Brain microvascular endothelial cell (primary cell): ENCODE measurements around the gene ANKRD39.
"Not testable (repeated sequence)": the region's sequence is repeated elsewhere in the genome, so short reads cannot be mapped to it uniquely, and the experiment has no call there.

Experiments
- DNase-seq: peaks from one replicate; pipeline ENCODE4 v3.0.0-alpha.2; 2020
- H3K27ac ChIP-seq: fragments of 250-450 bp; sonication (Bioruptor Pico); 2 replicates; pipeline ENCODE4 v1.5.1; 2020; ENCODE audit warnings: mild to moderate bottlenecking, moderate library complexity
- H3K27me3 ChIP-seq: fragments of 250-450 bp; sonication (Bioruptor Pico); replicated peaks from 2 replicates; pipeline ENCODE4 v1.5.1; 2020; ENCODE audit warnings: mild to moderate bottlenecking
- H3K36me3 ChIP-seq: fragments of 250-450 bp; sonication (Bioruptor Pico); replicated peaks from 2 replicates; pipeline ENCODE4 v1.5.1; 2020; ENCODE audit warnings: mild to moderate bottlenecking
- H3K4me3 ChIP-seq: 2 replicates; pipeline ENCODE4 v1.5.1; 2011; ENCODE audit warnings: low read depth, mild to moderate bottlenecking, control low read depth, low read length, moderate library complexity
- in situ Hi-C: cut with HindIII; loops from 2 replicates; pipeline ENCODE4 v1.10.0; 2017; ENCODE audit warnings: low sequenced_read_pairs, low pct_ligation_motif_present
- TF ChIP-seq, protein P1 (sequence below): IDR thresholded peaks from 2 replicates; pipeline ENCODE4 v1.5.1; 2011; ENCODE audit warnings: low read depth, mild to moderate bottlenecking, moderate library complexity, low read length, control low read depth, inconsistent platforms; ENCODE audit errors: missing control alignments

Gene ANKRD39

DNA sequence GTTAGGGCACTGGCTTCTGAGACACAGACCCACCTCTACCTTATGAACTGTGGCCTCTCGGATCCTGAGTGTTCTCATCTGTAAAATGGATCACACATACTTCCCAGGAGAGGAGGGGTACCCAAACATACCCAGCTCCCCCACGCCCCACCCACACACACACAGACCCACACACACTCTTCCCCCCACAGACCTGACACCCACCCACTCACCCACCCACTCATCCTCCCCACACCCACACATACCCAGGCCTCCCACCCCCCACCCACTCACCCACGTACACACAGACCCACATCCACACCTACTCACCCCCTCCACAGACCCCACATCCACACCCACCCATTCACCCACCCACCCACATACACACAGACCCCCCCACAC lies 36.3 kb upstream of the ANKRD39 start:
- Histone ChIP-seq H3K27me3 (no peaks in the 10 kb centered on the region), H3K27ac (no peak overlapping the region), H3K36me3 (no peaks in the 10 kb centered on the region), H3K4me3 (no peak overlapping the region)
- in situ Hi-C loops: no loop called here
- DNase-seq: no peak
- TF ChIP-seq, protein P1, sequence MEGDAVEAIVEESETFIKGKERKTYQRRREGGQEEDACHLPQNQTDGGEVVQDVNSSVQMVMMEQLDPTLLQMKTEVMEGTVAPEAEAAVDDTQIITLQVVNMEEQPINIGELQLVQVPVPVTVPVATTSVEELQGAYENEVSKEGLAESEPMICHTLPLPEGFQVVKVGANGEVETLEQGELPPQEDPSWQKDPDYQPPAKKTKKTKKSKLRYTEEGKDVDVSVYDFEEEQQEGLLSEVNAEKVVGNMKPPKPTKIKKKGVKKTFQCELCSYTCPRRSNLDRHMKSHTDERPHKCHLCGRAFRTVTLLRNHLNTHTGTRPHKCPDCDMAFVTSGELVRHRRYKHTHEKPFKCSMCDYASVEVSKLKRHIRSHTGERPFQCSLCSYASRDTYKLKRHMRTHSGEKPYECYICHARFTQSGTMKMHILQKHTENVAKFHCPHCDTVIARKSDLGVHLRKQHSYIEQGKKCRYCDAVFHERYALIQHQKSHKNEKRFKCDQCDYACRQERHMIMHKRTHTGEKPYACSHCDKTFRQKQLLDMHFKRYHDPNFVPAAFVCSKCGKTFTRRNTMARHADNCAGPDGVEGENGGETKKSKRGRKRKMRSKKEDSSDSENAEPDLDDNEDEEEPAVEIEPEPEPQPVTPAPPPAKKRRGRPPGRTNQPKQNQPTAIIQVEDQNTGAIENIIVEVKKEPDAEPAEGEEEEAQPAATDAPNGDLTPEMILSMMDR: no peak

DNA sequence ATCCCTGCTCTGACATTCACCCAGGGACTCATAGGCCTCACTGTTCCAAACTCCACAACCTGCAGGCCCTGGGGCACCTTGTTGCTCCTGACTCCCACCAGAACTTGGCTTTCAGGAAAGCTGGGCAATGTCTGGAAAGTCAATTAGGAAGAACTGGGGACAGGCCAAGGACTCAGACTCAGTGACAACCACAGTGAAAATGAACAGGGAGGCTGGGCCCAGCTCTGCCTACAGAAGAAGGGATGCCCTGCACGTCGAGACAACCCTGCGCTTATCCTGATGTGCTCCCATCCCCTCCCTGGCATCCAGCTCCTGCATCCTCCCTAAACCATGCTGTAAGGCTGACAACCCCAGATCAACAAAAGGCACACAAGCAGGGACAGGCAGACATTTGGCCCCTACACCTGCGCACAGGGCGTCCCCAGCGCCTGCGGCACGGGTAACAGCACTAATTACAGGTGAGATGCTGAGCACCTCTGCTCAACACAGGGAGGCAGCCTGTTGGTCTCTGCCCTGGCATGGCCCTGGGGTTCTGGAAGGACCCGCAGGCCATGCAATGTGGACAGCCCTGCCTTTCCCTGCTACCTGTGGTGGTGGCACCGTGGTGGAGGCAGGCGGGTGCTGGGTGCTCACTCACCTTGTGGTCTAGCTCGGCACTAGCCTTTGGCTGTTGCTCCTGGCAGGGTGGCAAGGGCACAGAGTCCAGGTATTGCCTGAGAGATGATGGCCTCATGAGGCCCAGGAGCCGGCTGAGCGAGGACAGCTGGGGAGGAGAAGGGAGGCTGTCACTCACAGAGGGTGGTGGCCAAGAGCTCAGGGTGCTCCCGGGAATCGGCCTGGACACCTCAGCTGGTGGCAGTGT lies 35.7 kb upstream of the ANKRD39 start:
- no peak for DNase-seq
- in situ Hi-C loops: no loop called here
- H3K4me3 ChIP-seq: no peak overlapping the region
- no peaks in the 10 kb centered on the region for H3K36me3 ChIP-seq
- no peaks in the 10 kb centered on the region for H3K27me3 ChIP-seq
- TF ChIP-seq, protein P1: no peak
- no peak overlapping the region for H3K27ac ChIP-seq

DNA sequence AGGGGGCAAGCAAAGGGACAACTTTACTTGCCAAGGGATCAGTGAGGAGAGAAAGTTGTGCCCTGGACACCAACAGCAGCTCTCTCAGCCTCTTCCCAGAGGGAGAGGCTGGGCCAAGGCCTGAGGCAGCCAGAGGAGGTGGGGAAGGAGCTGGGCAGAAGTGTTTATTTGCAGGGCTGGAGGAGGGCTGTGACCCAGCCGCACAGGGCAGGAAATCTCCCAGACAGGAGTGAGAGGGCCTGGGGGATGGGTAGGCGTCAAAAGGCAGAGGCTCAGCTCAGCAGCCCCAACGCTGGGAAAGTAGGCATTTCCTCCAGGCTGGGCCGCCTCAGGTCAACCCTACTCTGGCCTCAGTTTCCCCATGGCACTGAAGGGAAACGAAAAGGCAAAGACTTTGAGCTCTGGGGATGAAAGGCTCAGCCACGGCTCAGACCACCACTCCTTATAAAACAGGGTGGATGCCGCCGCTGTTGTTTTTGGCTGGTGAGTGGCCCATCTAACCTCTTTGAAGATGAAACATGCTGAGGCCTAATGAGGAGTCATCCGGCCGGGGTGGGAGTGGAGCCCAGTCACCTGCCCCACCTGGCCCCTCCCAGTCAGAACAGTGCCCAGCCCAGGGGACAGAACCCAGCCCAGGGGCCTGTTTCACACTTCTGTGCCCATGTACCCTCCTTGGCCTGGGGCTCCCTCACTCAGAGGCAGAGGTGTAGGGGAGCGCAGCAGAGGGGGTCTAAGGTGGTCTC lies 33.9 kb upstream of the ANKRD39 start:
- H3K27ac ChIP-seq: no peak overlapping the region
- H3K4me3 ChIP-seq: no peak overlapping the region
- H3K27me3 ChIP-seq: no peaks in the 10 kb centered on the region
- no peaks in the 10 kb centered on the region for H3K36me3 ChIP-seq
- TF ChIP-seq, protein P1: no peak
- DNase-seq: no peak
- in situ Hi-C loops: no loop called here

DNA sequence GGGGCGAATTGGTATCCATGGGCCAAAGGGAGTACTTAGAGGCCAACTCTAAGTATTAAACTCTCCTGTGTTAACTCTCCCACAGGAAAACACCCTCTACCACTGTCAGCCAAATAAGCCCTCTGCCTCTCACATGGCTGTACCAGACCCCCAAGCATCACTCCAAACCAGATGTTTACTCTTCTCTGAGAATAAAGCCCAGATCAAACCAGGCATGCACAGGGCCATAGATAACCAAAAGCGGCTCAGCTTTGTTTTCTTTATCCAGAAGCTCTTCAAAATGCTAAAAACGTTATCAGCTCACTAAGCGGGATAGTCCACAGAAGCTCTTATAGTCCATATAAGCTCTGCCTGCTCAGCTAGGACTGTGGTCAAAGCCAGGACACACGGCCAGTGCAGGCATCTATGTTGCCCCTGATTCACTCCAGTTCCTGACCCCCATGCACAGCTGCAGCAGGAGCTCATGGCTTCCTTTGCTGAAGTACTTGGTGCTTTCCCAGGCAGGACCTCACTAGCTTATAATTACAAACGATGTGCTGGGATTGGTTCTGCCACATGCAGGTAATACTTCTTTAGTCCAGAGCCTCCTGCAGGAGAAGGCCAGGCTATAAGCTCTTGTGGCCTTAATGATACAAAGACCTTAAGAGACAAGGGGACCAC lies 33.0 kb upstream of the ANKRD39 start:
- Histone ChIP-seq H3K36me3 (no peaks in the 10 kb centered on the region), H3K27me3 (no peaks in the 10 kb centered on the region), H3K4me3 (no peak overlapping the region), H3K27ac (no peak overlapping the region)
- TF ChIP-seq, protein P1: no peak
- DNase-seq: no peak
- in situ Hi-C loops: no loop called here

DNA sequence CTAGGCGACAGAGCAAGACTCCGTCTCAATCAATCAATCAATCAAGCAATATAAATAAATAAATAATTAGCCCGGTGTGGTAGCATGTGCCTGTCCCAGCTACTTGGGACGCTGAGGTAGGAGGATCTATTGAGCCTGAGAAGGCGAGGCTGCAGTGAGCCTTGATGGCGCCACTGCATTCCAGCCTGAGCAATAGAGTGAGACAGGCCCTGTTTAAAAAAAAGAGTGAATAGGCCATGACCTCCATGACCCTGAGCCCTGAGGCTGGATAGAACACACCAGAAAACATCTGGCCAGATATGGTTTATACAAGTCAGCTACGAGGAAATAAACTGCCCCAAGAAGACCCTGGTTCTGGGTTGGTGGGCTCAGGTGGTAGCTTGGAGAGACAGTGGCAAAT lies 32.4 kb upstream of the ANKRD39 start:
- in situ Hi-C loops: no loop called here
- no peaks in the 10 kb centered on the region for H3K36me3 ChIP-seq
- no peaks in the 10 kb centered on the region for H3K27me3 ChIP-seq
- H3K4me3 ChIP-seq: no peak overlapping the region
- no peak overlapping the region for H3K27ac ChIP-seq
- DNase-seq: no peak
- TF ChIP-seq, protein P1: no peak

DNA sequence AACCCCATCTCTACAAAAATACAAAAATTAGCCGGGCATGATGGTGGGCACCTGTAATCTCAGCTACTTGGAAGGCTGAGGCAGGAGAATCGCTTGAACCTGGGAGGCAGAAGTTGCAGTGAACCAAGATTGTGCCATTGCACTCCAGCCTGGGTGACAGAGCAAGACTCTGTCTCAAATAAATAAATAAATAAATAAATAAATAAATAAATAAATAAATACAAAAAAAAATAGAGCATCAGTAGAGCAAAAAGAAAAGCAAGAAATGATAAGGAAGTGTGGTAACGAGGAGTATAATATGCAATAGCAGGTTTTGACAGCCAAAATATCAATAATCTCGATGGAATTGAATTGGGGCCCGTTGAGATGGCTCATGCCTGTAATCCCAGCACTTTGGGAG lies 31.7 kb upstream of the ANKRD39 start:
- H3K27me3 ChIP-seq, H3K27ac ChIP-seq, DNase-seq, H3K4me3 ChIP-seq, H3K36me3 ChIP-seq, in situ Hi-C loops: not testable (repeated sequence)
